NCI-H1105 (cell line): ENCODE results near the gene KIAA1614.
"Not testable (repeated sequence)": the region's sequence is repeated elsewhere in the genome, so short reads cannot be mapped to it uniquely, and the experiment has no call there.

ENCODE experiments used
- DNase-seq: peaks from one replicate; lab custom pipeline; 2025; lab: John Stamatoyannopoulos, UW

The KIAA1614 gene

GRCh38 chr1:180964056-180964455, 51.4 kb downstream of the KIAA1614 start:
- DNase-seq: no peak

- DNase-seq: no peak
These were observed 51.9 kb downstream of the KIAA1614 start for GRCh38 chr1:180964595-180964994.

GRCh38 chr1:180966312-180966711, 53.6 kb downstream of the KIAA1614 start:
- DNase-seq: no peak

GRCh38 chr1:180966744-180967536, 54.2 kb downstream of the KIAA1614 start:
- no peak for DNase-seq

GRCh38 chr1:180967558-180967957, 54.9 kb downstream of the KIAA1614 start:
- DNase-seq: no peak

GRCh38 chr1:180968834-180969233, 56.1 kb downstream of the KIAA1614 start:
- DNase-seq: not testable (repeated sequence)

- DNase-seq: no peak
These were observed 56.7 kb downstream of the KIAA1614 start for GRCh38 chr1:180969434-180969833.

- no peak for DNase-seq
These were observed 57.8 kb downstream of the KIAA1614 start for GRCh38 chr1:180970333-180971079.

GRCh38 chr1:180971273-180971997, 58.7 kb downstream of the KIAA1614 start:
- DNase-seq: no peak

- DNase-seq: no peak
These were observed 60.7 kb downstream of the KIAA1614 start for GRCh38 chr1:180973369-180973768.

GRCh38 chr1:180974236-180974635, 61.5 kb downstream of the KIAA1614 start:
- DNase-seq: peak; percentile 12

GRCh38 chr1:180975551-180975950, 62.9 kb downstream of the KIAA1614 start:
- DNase-seq: no peak

- no peak for DNase-seq
These were observed 63.5 kb downstream of the KIAA1614 start for GRCh38 chr1:180976191-180976590.

- DNase-seq: no peak
These were observed 64.1 kb downstream of the KIAA1614 start for GRCh38 chr1:180976732-180977357.

- no peak for DNase-seq
These were observed 69.1 kb downstream of the KIAA1614 start for GRCh38 chr1:180981596-180982387.

- DNase-seq: no peak
These were observed 69.7 kb downstream of the KIAA1614 start for GRCh38 chr1:180982422-180982821.

- DNase-seq: peak; percentile 49
These were observed 75.6 kb downstream of the KIAA1614 start for GRCh38 chr1:180988253-180988752.

GRCh38 chr1:180994262-180994661, 81.6 kb downstream of the KIAA1614 start:
- DNase-seq: no peak

GRCh38 chr1:180997843-180998504, 85.3 kb downstream of the KIAA1614 start:
- DNase-seq: no peak
